ENCODE results near the gene GBX1. TPM values are rescaled to one million over a fixed set of nuclear protein-coding genes. Genes with fewer than 3 reads are reported as not detected.

Gene GBX1
- total RNA-seq, 4 donors from 2014 or later: not detected

DNA sequence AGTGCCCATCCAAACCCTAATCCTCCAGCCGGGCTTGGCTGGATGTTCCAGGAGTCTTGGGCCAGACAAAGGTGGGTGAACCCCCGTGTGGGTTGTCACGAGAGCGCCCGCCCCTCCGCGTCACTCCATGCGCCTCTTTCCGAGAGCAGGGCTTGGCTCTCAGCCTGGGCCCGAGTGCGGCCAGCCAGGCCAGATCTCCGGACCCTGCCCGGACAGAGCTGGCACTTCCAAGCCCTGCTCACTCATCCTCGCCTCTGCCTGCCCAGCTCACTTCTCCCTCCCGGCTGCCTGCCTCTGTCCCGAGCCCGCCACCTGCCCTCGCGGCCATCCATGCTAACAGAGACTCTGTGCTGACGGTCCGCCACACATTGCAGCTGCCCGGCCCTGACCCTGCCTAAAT is 46.6 kb downstream of the GBX1 start:
- TF ChIP-seq POLR2A (IDR thresholded peaks at IDR 0.05; ENCODE audit: low read depth) (no peak), EP300 (IDR thresholded peaks at IDR 0.05) (no peak), POLR2AphosphoS5 (IDR thresholded peaks at IDR 0.05) (no peak)
- TF ChIP-seq, protein P1, sequence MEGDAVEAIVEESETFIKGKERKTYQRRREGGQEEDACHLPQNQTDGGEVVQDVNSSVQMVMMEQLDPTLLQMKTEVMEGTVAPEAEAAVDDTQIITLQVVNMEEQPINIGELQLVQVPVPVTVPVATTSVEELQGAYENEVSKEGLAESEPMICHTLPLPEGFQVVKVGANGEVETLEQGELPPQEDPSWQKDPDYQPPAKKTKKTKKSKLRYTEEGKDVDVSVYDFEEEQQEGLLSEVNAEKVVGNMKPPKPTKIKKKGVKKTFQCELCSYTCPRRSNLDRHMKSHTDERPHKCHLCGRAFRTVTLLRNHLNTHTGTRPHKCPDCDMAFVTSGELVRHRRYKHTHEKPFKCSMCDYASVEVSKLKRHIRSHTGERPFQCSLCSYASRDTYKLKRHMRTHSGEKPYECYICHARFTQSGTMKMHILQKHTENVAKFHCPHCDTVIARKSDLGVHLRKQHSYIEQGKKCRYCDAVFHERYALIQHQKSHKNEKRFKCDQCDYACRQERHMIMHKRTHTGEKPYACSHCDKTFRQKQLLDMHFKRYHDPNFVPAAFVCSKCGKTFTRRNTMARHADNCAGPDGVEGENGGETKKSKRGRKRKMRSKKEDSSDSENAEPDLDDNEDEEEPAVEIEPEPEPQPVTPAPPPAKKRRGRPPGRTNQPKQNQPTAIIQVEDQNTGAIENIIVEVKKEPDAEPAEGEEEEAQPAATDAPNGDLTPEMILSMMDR (IDR thresholded peaks at IDR 0.05): no peak
- DNase-seq (ENCODE audit: extremely low spot score): no peak
- Histone ChIP-seq H3K4me1 (peaks cover 12 to 32% (median 19%) of the 10 kb centered on the region in 4 donors), H3K27me3 (no peaks in the 10 kb centered on the region), H3K9me3 (no peaks in the 10 kb centered on the region), H3K36me3 (peaks cover 36 to 80% (median 79%) of the 10 kb centered on the region in 4 donors), H3K4me3 (no peak overlapping the region), H3K27ac (replicated peaks in 1 of 4) (no peak overlapping the region)
- 88% methylated on average over 22 of the region's 22 CpGs for WGBS
- intact Hi-C loops (cut with DNase I): loop anchor here (10.0 kb wide), 1 partner anchor 124 kb away; the partner anchor contains the start of gene SMARCD3

GRCh38 chr7:151119902-151120301 is 47.6 kb downstream of the GBX1 start:
- DNase-seq (ENCODE audit: extremely low spot score): no peak
- no peaks in the 10 kb centered on the region for H3K9me3 ChIP-seq
- H3K27me3 ChIP-seq: no peaks in the 10 kb centered on the region
- peaks cover 36 to 79% (median 78%) of the 10 kb centered on the region in 4 donors for H3K36me3 ChIP-seq
- no peak for TF ChIP-seq POLR2AphosphoS5 (IDR thresholded peaks at IDR 0.05)
- TF ChIP-seq, protein P1 (IDR thresholded peaks at IDR 0.05): no peak
- no peak for TF ChIP-seq POLR2A (IDR thresholded peaks at IDR 0.05; ENCODE audit: low read depth)
- TF ChIP-seq EP300 (IDR thresholded peaks at IDR 0.05): no peak
- H3K4me1 ChIP-seq: peaks cover 6 to 28% (median 15%) of the 10 kb centered on the region in 4 donors
- no peak overlapping the region for H3K4me3 ChIP-seq
- whole genome bisulfite sequencing: 86% methylated on average over 27 of the region's 27 CpGs
- no peak overlapping the region for H3K27ac ChIP-seq (replicated peaks in 1 of 4)
- intact Hi-C loops (cut with DNase I): loop anchor here (10.0 kb wide), 1 partner anchor 125 kb away; the partner anchor contains the start of gene SMARCD3

- Histone ChIP-seq H3K27ac (replicated peaks in 1 of 4) (no peak overlapping the region), H3K36me3 (peaks cover 33 to 75% (median 71%) of the 10 kb centered on the region in 4 donors), H3K27me3 (no peaks in the 10 kb centered on the region), H3K4me1 (peaks cover 8 to 28% (median 18%) of the 10 kb centered on the region in 4 donors), H3K4me3 (no peak overlapping the region), H3K9me3 (no peaks in the 10 kb centered on the region)
- no peak for TF ChIP-seq POLR2AphosphoS5 (IDR thresholded peaks at IDR 0.05)
- TF ChIP-seq, protein P1 (IDR thresholded peaks at IDR 0.05): no peak
- no peak for TF ChIP-seq POLR2A (IDR thresholded peaks at IDR 0.05; ENCODE audit: low read depth)
- TF ChIP-seq EP300 (IDR thresholded peaks at IDR 0.05): no peak
- intact Hi-C loops (cut with DNase I): no loop called here
- WGBS: 82% methylated on average over 13 of the region's 13 CpGs
- DNase-seq (ENCODE audit: extremely low spot score): no peak
Observed at GRCh38 chr7:151119055-151119415, 48.5 kb downstream of the GBX1 start.

DNA sequence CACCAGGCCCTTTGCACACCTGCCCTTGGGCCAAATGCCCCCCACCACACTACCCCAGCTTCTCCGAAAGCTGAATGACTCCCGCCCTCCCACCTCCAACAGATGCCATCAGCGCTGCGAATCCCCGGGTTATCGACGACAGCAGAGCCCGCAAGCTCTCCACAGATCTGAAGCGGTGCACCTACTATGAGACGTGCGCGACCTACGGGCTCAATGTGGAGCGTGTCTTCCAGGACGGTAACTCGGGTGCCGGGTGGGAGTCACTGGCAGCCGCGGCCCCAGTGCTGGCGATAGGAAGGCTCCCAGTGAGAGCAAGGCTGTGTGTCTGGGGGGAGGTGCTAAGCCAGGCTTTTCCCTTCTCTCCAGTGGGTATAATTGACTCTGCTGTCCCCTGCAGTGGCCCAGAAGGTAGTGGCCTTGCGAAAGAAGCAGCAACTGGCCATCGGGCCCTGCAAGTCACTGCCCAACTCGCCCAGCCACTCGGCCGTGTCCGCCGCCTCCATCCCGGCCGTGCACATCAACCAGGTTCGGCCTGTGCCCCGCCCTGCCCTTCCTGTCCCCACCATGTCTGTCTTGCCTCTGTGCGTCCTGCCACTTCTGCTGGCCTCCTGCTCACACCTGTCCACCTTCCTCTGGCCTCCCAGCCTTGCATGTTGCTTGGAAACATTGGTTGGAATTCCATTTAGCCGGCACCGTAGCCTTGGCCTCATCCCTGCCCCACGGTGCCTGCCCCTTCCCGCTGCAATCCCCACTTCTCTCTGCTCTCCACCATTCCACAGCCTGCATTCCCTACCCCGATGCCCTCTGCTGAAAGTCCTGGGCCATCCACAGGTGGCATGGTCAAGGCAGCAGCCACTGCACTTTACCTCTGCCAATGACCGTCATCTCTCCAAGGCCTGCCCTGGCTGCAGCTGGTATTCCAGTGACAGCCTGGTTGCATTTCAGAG is 49.1 kb downstream of the GBX1 start:
- H3K36me3 ChIP-seq: peaks cover 32 to 69% (median 67%) of the 10 kb centered on the region in 4 donors
- peaks cover 9 to 30% (median 22%) of the 10 kb centered on the region in 4 donors for H3K4me1 ChIP-seq
- no peaks in the 10 kb centered on the region for H3K9me3 ChIP-seq
- DNase-seq (ENCODE audit: extremely low spot score): no peak
- H3K27me3 ChIP-seq: no peaks in the 10 kb centered on the region
- no peak overlapping the region for H3K27ac ChIP-seq (replicated peaks in 1 of 4)
- intact Hi-C loops (cut with DNase I): no loop called here
- TF ChIP-seq POLR2A (IDR thresholded peaks at IDR 0.05; ENCODE audit: low read depth) (no peak), EP300 (IDR thresholded peaks at IDR 0.05) (no peak), POLR2AphosphoS5 (IDR thresholded peaks at IDR 0.05) (no peak)
- TF ChIP-seq, protein P1 (IDR thresholded peaks at IDR 0.05): no peak
- no peak overlapping the region for H3K4me3 ChIP-seq
- 95% methylated on average over 36 of the region's 38 CpGs for WGBS

Data from esophagus muscularis mucosa (tissue), 4 donors.